GM21529 (cell line): ENCODE results near the gene JMJD1C.

ENCODE experiments used
- ATAC-seq: cut with Tn5 transposase; IDR thresholded peaks from one replicate; pipeline ENCODE4 v1.9.1; 2021; ENCODE audit not compliant: unreplicated experiment

Gene JMJD1C

GRCh38 chr10:63264617-63265221, 201.1 kb downstream of the JMJD1C start:
- no peak for ATAC-seq

GRCh38 chr10:63262430-63263073, 203.2 kb downstream of the JMJD1C start:
- no peak for ATAC-seq

- no peak for ATAC-seq
These were observed 204.3 kb downstream of the JMJD1C start for GRCh38 chr10:63261496-63261895.

GRCh38 chr10:63260860-63261251, 204.9 kb downstream of the JMJD1C start:
- ATAC-seq, result no peak

- ATAC-seq, result no peak
These were observed 205.5 kb downstream of the JMJD1C start for GRCh38 chr10:63260103-63260859.

GRCh38 chr10:63258920-63259678, 206.7 kb downstream of the JMJD1C start:
- ATAC-seq, result no peak

GRCh38 chr10:63257778-63258177, 208.0 kb downstream of the JMJD1C start:
- no peak for ATAC-seq

GRCh38 chr10:63256009-63256773, 209.6 kb downstream of the JMJD1C start:
- ATAC-seq, result no peak

GRCh38 chr10:63255316-63255715, 210.5 kb downstream of the JMJD1C start:
- ATAC-seq, result no peak

GRCh38 chr10:63253040-63253439, 212.7 kb downstream of the JMJD1C start:
- no peak for ATAC-seq

GRCh38 chr10:63252095-63252762, 213.5 kb downstream of the JMJD1C start:
- ATAC-seq, result no peak

GRCh38 chr10:63250032-63250431, 215.7 kb downstream of the JMJD1C start:
- ATAC-seq, result no peak

GRCh38 chr10:63247771-63248170, 218.0 kb downstream of the JMJD1C start:
- no peak for ATAC-seq

GRCh38 chr10:63246356-63246755, 219.4 kb downstream of the JMJD1C start:
- ATAC-seq, result no peak

- peak; percentile 29 for ATAC-seq
These were observed 223.9 kb downstream of the JMJD1C start for GRCh38 chr10:63241841-63242281.

- ATAC-seq, result no peak
These were observed 225.0 kb downstream of the JMJD1C start for GRCh38 chr10:63240807-63241206.

GRCh38 chr10:63238501-63238900, 227.3 kb downstream of the JMJD1C start:
- ATAC-seq, result no peak

GRCh38 chr10:63237396-63237795, 228.4 kb downstream of the JMJD1C start:
- no peak for ATAC-seq

- peak; percentile 93 for ATAC-seq
These were observed 229.5 kb downstream of the JMJD1C start for GRCh38 chr10:63236113-63236935.
